Measurements from ENCODE around the gene SLC25A28.

Gene SLC25A28

GRCh38 chr10:99619851-99620710, at the start of gene SLC25A28:
SLC25A28 (minus strand) TSS chr10:99620439; CDS start chr10:99620335, 104 bp downstream.
- peak; percentile 86 to 93 for DNase-seq (ENCODE audit: low read depth in 2 of 2)

- no peak for DNase-seq (ENCODE audit: low read depth in 2 of 2)
Measured at GRCh38 chr10:99667108-99667751, 47.0 kb upstream of the SLC25A28 start.

GRCh38 chr10:99665304-99665703, 45.1 kb upstream of the SLC25A28 start:
- DNase-seq (ENCODE audit: low read depth in 2 of 2): no peak

- no peak for DNase-seq (ENCODE audit: low read depth in 2 of 2)
Measured at GRCh38 chr10:99661377-99661763, 41.1 kb upstream of the SLC25A28 start.

GRCh38 chr10:99660662-99661376, 40.6 kb upstream of the SLC25A28 start:
- DNase-seq (ENCODE audit: low read depth in 2 of 2): no peak

GRCh38 chr10:99659868-99660366, 39.7 kb upstream of the SLC25A28 start:
- DNase-seq (ENCODE audit: low read depth in 2 of 2): no peak

GRCh38 chr10:99659031-99659867, 39.0 kb upstream of the SLC25A28 start, which contains the start of gene ENTPD7:
ENTPD7 (plus strand) TSS chr10:99659509; CDS start chr10:99659957, 448 bp downstream.
- peak; percentile 83 to 93 for DNase-seq (ENCODE audit: low read depth in 2 of 2)

GRCh38 chr10:99658622-99659030, 38.4 kb upstream of the SLC25A28 start:
- DNase-seq (ENCODE audit: low read depth in 2 of 2): peak; percentile 55 to 62

- DNase-seq (ENCODE audit: low read depth in 2 of 2): no peak
Measured at GRCh38 chr10:99656199-99657064, 36.2 kb upstream of the SLC25A28 start.

GRCh38 chr10:99654390-99655175, 34.3 kb upstream of the SLC25A28 start:
- DNase-seq (ENCODE audit: low read depth in 2 of 2): no peak

GRCh38 chr10:99652800-99653390, 32.7 kb upstream of the SLC25A28 start:
- no peak for DNase-seq (ENCODE audit: low read depth in 2 of 2)

GRCh38 chr10:99648717-99649116, 28.5 kb upstream of the SLC25A28 start:
- DNase-seq (ENCODE audit: low read depth in 2 of 2): no peak

- DNase-seq (ENCODE audit: low read depth in 2 of 2): no peak
Measured at GRCh38 chr10:99647601-99648151, 27.4 kb upstream of the SLC25A28 start.

- no peak for DNase-seq (ENCODE audit: low read depth in 2 of 2)
Measured at GRCh38 chr10:99633832-99634231, 13.6 kb upstream of the SLC25A28 start.

- no peak for DNase-seq (ENCODE audit: low read depth in 2 of 2)
Measured at GRCh38 chr10:99631496-99631895, 11.3 kb upstream of the SLC25A28 start.

- no peak for DNase-seq (ENCODE audit: low read depth in 2 of 2)
Measured at GRCh38 chr10:99630991-99631390, 10.8 kb upstream of the SLC25A28 start.

- no peak for DNase-seq (ENCODE audit: low read depth in 2 of 2)
Measured at GRCh38 chr10:99630433-99630832, 10.2 kb upstream of the SLC25A28 start.

- DNase-seq (ENCODE audit: low read depth in 2 of 2): no peak
Measured at GRCh38 chr10:99629625-99629978, 9.4 kb upstream of the SLC25A28 start.
